Middle frontal gyrus (tissue), 1 donor: ENCODE results near the gene DMAC2.
"Not testable (repeated sequence)": the region's sequence is repeated elsewhere in the genome, so short reads cannot be mapped to it uniquely, and the experiment has no call there.

ENCODE experiments used
- DNase-seq: peaks from one replicate; pipeline ENCODE4 v3.0.0-alpha.2; 2015; ENCODE audit warnings: low spot score; ENCODE audit errors: extremely low spot score

DMAC2 gene

GRCh38 chr19:41442473-41443355 lies 3.0 kb upstream of the DMAC2 start, which contains the start of gene ERICH4:
Gene ERICH4, plus strand, starts transcription at chr19:41443156. Its CDS starts 14 bp downstream, at chr19:41443170.
- no peak for DNase-seq

GRCh38 chr19:41441321-41441945 lies 1.7 kb upstream of the DMAC2 start:
- DNase-seq = no peak

- no peak for DNase-seq
These were observed 1.7 kb downstream of the DMAC2 start for GRCh38 chr19:41437944-41438574.

GRCh38 chr19:41436674-41436951 lies 3.1 kb downstream of the DMAC2 start:
- no peak for DNase-seq

- DNase-seq = no peak
These were observed 3.6 kb downstream of the DMAC2 start for GRCh38 chr19:41435936-41436673.

- DNase-seq = not testable (repeated sequence)
These were observed 4.3 kb downstream of the DMAC2 start for GRCh38 chr19:41435376-41435775.

- no peak for DNase-seq
These were observed 5.3 kb downstream of the DMAC2 start for GRCh38 chr19:41434450-41434849.

- no peak for DNase-seq
These were observed 6.5 kb downstream of the DMAC2 start for GRCh38 chr19:41433171-41433570.

GRCh38 chr19:41431426-41432386 lies 8.0 kb downstream of the DMAC2 start:
- no peak for DNase-seq

- no peak for DNase-seq
These were observed 8.8 kb downstream of the DMAC2 start for GRCh38 chr19:41430922-41431321.

- DNase-seq = no peak
These were observed 11.2 kb downstream of the DMAC2 start for GRCh38 chr19:41428481-41428859.

GRCh38 chr19:41427647-41428480 lies 11.8 kb downstream of the DMAC2 start:
- DNase-seq = no peak

- no peak for DNase-seq
These were observed 12.6 kb downstream of the DMAC2 start, which contains the start of gene B3GNT8 for GRCh38 chr19:41426952-41427646. Gene B3GNT8, minus strand, starts transcription at chr19:41427374. Its CDS starts 596 bp downstream, at chr19:41426778.

- DNase-seq = no peak
These were observed 13.4 kb downstream of the DMAC2 start for GRCh38 chr19:41426116-41426841.

- no peak for DNase-seq
These were observed 14.3 kb downstream of the DMAC2 start for GRCh38 chr19:41425174-41426115.

- DNase-seq = no peak
These were observed 15.2 kb downstream of the DMAC2 start for GRCh38 chr19:41424335-41425173.
